Common myeloid progenitor, CD34-positive (primary cell): ENCODE measurements around the gene WDR27.
"Not testable (repeated sequence)": the region's sequence is repeated elsewhere in the genome, so short reads cannot be mapped to it uniquely, and the experiment has no call there.

Experiments used
- CTCF ChIA-PET: fragments of 350-600 bp; sonication (Branson Sonifier 250); formaldehyde crosslinking; loops from one replicate; lab custom pipeline; 2021; ENCODE audit warnings: antibody characterized with exemption; lab: Charles Lee
- POLR2A ChIA-PET: fragments of 350-600 bp; sonication (Branson Sonifier 250); formaldehyde crosslinking; loops from one replicate; lab custom pipeline; 2021; ENCODE audit warnings: antibody characterized with exemption; lab: Charles Lee
- DNase-seq, 3 donors: peaks; one replicate each; pipeline versions ENCODE4 v3.0.0 to v3.0.0-alpha.2; 2013
- H3K27ac ChIP-seq, 2 experiments: 1 replicate in 1 of 2; 2 replicates in 1 of 2; pipeline ENCODE4 v1.7.0; 2013; ENCODE audit warnings: inconsistent platforms in 2 of 2, low read length in 2 of 2, mild to moderate bottlenecking in 2 of 2, low read depth in 1 of 2, moderate library complexity in 1 of 2; ENCODE audit not compliant: severe bottlenecking in 2 of 2, insufficient read depth in 1 of 2, poor library complexity in 1 of 2
- H3K27me3 ChIP-seq, 5 experiments: replicated peaks in 2 of 5; 1 replicate in 3 of 5; 2 replicates in 2 of 5; pipeline versions ENCODE4 v1.6.1 to v1.7.0; 2013; ENCODE audit warnings: low read length in 4 of 5, mild to moderate bottlenecking in 2 of 5, moderate library complexity in 2 of 5, inconsistent platforms in 1 of 5; ENCODE audit not compliant: insufficient read depth in 5 of 5, control insufficient read depth in 4 of 5
- H3K36me3 ChIP-seq, 4 experiments: 1 replicate in 2 of 4; 2 replicates in 2 of 4; pipeline versions ENCODE4 v1.6.1 to v1.7.0; 2013; ENCODE audit warnings: low read length in 3 of 4, control low read depth in 1 of 4, mild to moderate bottlenecking in 1 of 4; ENCODE audit not compliant: control insufficient read depth in 4 of 4, insufficient read depth in 4 of 4
- H3K4me1 ChIP-seq, 4 experiments: 1 replicate in 3 of 4; 2 replicates in 1 of 4; pipeline versions ENCODE4 v1.6.1 to v1.7.1; 2013; ENCODE audit warnings: low read length in 3 of 4, mild to moderate bottlenecking in 3 of 4, control low read depth in 1 of 4, inconsistent platforms in 1 of 4, moderate library complexity in 1 of 4; ENCODE audit not compliant: control insufficient read depth in 4 of 4, insufficient read depth in 4 of 4; ENCODE audit errors: control extremely low read depth in 1 of 4
- H3K4me3 ChIP-seq, 7 experiments: 1 replicate in 4 of 7; 2 replicates in 3 of 7; pipeline versions ENCODE4 v1.5.1 to v1.7.0; 2013; ENCODE audit warnings: mild to moderate bottlenecking in 7 of 7, low read length in 6 of 7, moderate library complexity in 6 of 7, inconsistent platforms in 2 of 7, low read depth in 2 of 7, control low read depth in 1 of 7; ENCODE audit not compliant: insufficient read depth in 4 of 7, control insufficient read depth in 1 of 7; ENCODE audit errors: extremely low read depth in 1 of 7
- H3K9me3 ChIP-seq, 5 experiments: 1 replicate in 4 of 5; 2 replicates in 1 of 5; pipeline versions ENCODE4 v1.6.1 to v1.7.1; 2013; ENCODE audit warnings: low read length in 4 of 5, mild to moderate bottlenecking in 2 of 5, inconsistent platforms in 1 of 5, low read depth in 1 of 5, moderate library complexity in 1 of 5; ENCODE audit not compliant: control insufficient read depth in 4 of 5, insufficient read depth in 2 of 5; ENCODE audit errors: control extremely low read depth in 1 of 5
- WGBS: methylation state at CpG from one replicate; pipeline ENCODE4 v1.1.5; 2013; ENCODE audit not compliant: insufficient coverage; 5-methylcytosine and 5-hydroxymethylcytosine counted together

Gene WDR27

GRCh38 chr6:169697115-169697514, 4.7 kb downstream of the WDR27 start:
- H3K27me3 ChIP-seq, H3K27ac ChIP-seq, CTCF ChIA-PET, POLR2A ChIA-PET, DNase-seq, H3K4me3 ChIP-seq: not testable (repeated sequence)
- Histone ChIP-seq H3K36me3 (peaks cover 0 to 28% (median 15%) of the 10 kb centered on the region in 4 experiments), H3K9me3 (peaks cover 0 to 35% (median 9%) of the 10 kb centered on the region in 5 experiments), H3K4me1 (peaks cover 3 to 14% (median 10%) of the 10 kb centered on the region in 4 experiments)
- 96% methylated on average over 9 of the region's 10 CpGs for whole genome bisulfite sequencing

GRCh38 chr6:169695131-169695530, 6.7 kb downstream of the WDR27 start:
- H3K27ac ChIP-seq, result no peak overlapping the region
- no peaks in the 10 kb centered on the region for H3K27me3 ChIP-seq
- H3K36me3 ChIP-seq, result peaks cover 0 to 40% (median 22%) of the 10 kb centered on the region in 4 experiments
- no peak overlapping the region for H3K4me3 ChIP-seq
- H3K9me3 ChIP-seq, result peaks cover 0 to 50% (median 17%) of the 10 kb centered on the region in 5 experiments
- peaks cover 0 to 4% (median under 1%) of the 10 kb centered on the region in 4 experiments for H3K4me1 ChIP-seq
- ChIA-PET CTCF (no interaction called here), POLR2A (no interaction called here)
- WGBS, result 96% methylated on average over 5 of the region's 5 CpGs
- no peak for DNase-seq

GRCh38 chr6:169692516-169692915, 9.3 kb downstream of the WDR27 start:
- Histone ChIP-seq H3K4me3 (no peak overlapping the region), H3K4me1 (no peaks in the 10 kb centered on the region), H3K27ac (no peak overlapping the region), H3K36me3 (peaks cover 4 to 53% (median 23%) of the 10 kb centered on the region in 4 experiments), H3K27me3 (no peaks in the 10 kb centered on the region), H3K9me3 (peaks cover 2 to 72% (median 23%) of the 10 kb centered on the region in 5 experiments)
- CTCF ChIA-PET, result interaction anchor here (0.8 kb wide), 2 partner anchors 8 to 9 kb away, joined by 3 read pairs; partner anchors contain the start of genes C6orf120 and WDR27
- 100% methylated on average over 3 of the region's 3 CpGs for WGBS
- POLR2A ChIA-PET, result no interaction called here
- no peak for DNase-seq

- H3K36me3 ChIP-seq, result peaks cover 5 to 57% (median 29%) of the 10 kb centered on the region in 4 experiments
- H3K4me1 ChIP-seq, result no peaks in the 10 kb centered on the region
- H3K27ac ChIP-seq, result no peak overlapping the region
- CTCF ChIA-PET, result no interaction called here
- H3K9me3 ChIP-seq, result peaks cover 5 to 82% (median 26%) of the 10 kb centered on the region in 5 experiments
- DNase-seq, result no peak
- POLR2A ChIA-PET, result interaction anchor here (0.7 kb wide), 1 partner anchor 117 kb away, joined by 3 read pairs; no protein-coding TSS in a partner anchor
- no CpG with 5 or more reads among the region's 2 CpGs for WGBS
- H3K27me3 ChIP-seq, result no peaks in the 10 kb centered on the region
- H3K4me3 ChIP-seq, result no peak overlapping the region
Observed at GRCh38 chr6:169691260-169691659, 10.6 kb downstream of the WDR27 start.

GRCh38 chr6:169689287-169689686, 12.5 kb downstream of the WDR27 start:
- Histone ChIP-seq H3K4me3 (no peak overlapping the region), H3K27ac (no peak overlapping the region), H3K36me3 (peaks cover 5 to 65% (median 32%) of the 10 kb centered on the region in 4 experiments), H3K9me3 (peaks cover 7 to 81% (median 31%) of the 10 kb centered on the region in 5 experiments), H3K4me1 (no peaks in the 10 kb centered on the region), H3K27me3 (no peaks in the 10 kb centered on the region)
- ChIA-PET POLR2A (no interaction called here), CTCF (no interaction called here)
- WGBS, result 97% methylated on average over 6 of the region's 6 CpGs
- DNase-seq, result no peak

GRCh38 chr6:169685860-169686259, 16.0 kb downstream of the WDR27 start:
- H3K4me3 ChIP-seq, result no peak overlapping the region
- peak in 1 of 3 donors; percentile 13 for DNase-seq
- no peaks in the 10 kb centered on the region for H3K27me3 ChIP-seq
- no peak overlapping the region for H3K27ac ChIP-seq
- H3K9me3 ChIP-seq, result peaks cover 7 to 84% (median 35%) of the 10 kb centered on the region in 5 experiments
- WGBS, result no CpG with 5 or more reads among the region's 2 CpGs
- ChIA-PET CTCF (no interaction called here), POLR2A (no interaction called here)
- H3K4me1 ChIP-seq, result no peaks in the 10 kb centered on the region
- peaks cover 10 to 85% (median 50%) of the 10 kb centered on the region in 4 experiments for H3K36me3 ChIP-seq

- Histone ChIP-seq H3K27me3 (no peaks in the 10 kb centered on the region), H3K36me3 (peaks cover 12 to 78% (median 46%) of the 10 kb centered on the region in 4 experiments), H3K9me3 (peaks cover 5 to 72% (median 28%) of the 10 kb centered on the region in 5 experiments), H3K4me1 (no peaks in the 10 kb centered on the region), H3K27ac (no peak overlapping the region), H3K4me3 (no peak overlapping the region)
- ChIA-PET CTCF (no interaction called here), POLR2A (no interaction called here)
- no peak for DNase-seq
- WGBS, result 96% methylated on average over 3 of the region's 3 CpGs
Observed at GRCh38 chr6:169684056-169684455, 17.8 kb downstream of the WDR27 start.
